Mesothelial cell of epicardium (in vitro differentiated cells): ENCODE measurements around the gene SYNE1. TPM values are rescaled to one million over a fixed set of nuclear protein-coding genes. Genes with fewer than 3 reads are reported as not detected.

Experiments used
- DNase-seq, 2 experiments: peaks; one replicate each; pipeline ENCODE4 v3.0.0; 2021; ENCODE audit warnings: low spot score in 2 of 2; ENCODE audit not compliant: unreplicated experiment in 2 of 2
- H3K27ac Mint-ChIP-seq: 2 replicates; pipeline ENCODE4 v1.8.0; 2021; ENCODE audit warnings: mixed read lengths
- H3K27me3 Mint-ChIP-seq: 2 replicates; pipeline ENCODE4 v1.8.0; 2021; ENCODE audit warnings: low read depth, mixed read lengths
- H3K36me3 Mint-ChIP-seq: 2 replicates; pipeline ENCODE4 v1.8.0; 2021; ENCODE audit warnings: mixed read lengths
- H3K4me1 Mint-ChIP-seq: 2 replicates; pipeline ENCODE4 v1.8.0; 2021; ENCODE audit warnings: mixed read lengths
- H3K4me3 Mint-ChIP-seq: 2 replicates; pipeline ENCODE4 v1.8.0; 2021; ENCODE audit warnings: mild to moderate bottlenecking, moderate library complexity, mixed read lengths
- H3K9me3 Mint-ChIP-seq: 2 replicates; pipeline ENCODE4 v1.8.0; 2021; ENCODE audit warnings: mixed read lengths
- total RNA-seq: library from RNA; stranded (reverse); gene quantifications from 3 replicates; pipeline ENCODE4 v1.2.1, GENCODE V29; 2021
- TF ChIP-seq, protein P1 (sequence below): fragments of 200-600 bp; sonication (generic); IDR thresholded peaks from one replicate; pipeline ENCODE4 v1.5.0; 2021; ENCODE audit warnings: antibody characterized with exemption; ENCODE audit not compliant: unreplicated experiment

SYNE1 gene
- total RNA-seq, 1 donor from 2014 or later = 60.5 TPM

DNA sequence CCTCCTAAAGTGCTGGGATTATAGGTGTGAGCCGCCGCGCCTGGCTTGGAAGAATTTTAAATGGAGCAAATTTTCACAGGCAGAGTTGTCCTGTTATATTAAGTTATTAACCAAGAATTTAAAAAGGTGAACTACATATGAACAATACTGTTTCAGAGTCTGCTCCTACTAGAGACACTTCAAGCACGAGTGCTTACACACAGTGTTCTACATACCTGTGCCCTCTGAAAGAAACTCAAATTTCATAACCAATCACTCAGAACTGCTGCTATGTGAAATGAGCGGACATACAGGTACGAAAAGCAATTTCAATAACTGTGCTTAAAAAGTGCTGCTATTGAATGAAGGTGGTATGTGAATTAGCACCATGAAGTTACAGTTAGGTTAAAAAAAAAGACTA, 262.0 kb downstream of the SYNE1 start:
- Mint-ChIP-seq H3K36me3 (peaks cover 20% of the 10 kb centered on the region), H3K4me3 (no peak overlapping the region), H3K27ac (no peak overlapping the region), H3K9me3 (no peaks in the 10 kb centered on the region), H3K4me1 (peaks cover 14% of the 10 kb centered on the region), H3K27me3 (no peaks in the 10 kb centered on the region)
- DNase-seq = no peak
- TF ChIP-seq, protein P1, sequence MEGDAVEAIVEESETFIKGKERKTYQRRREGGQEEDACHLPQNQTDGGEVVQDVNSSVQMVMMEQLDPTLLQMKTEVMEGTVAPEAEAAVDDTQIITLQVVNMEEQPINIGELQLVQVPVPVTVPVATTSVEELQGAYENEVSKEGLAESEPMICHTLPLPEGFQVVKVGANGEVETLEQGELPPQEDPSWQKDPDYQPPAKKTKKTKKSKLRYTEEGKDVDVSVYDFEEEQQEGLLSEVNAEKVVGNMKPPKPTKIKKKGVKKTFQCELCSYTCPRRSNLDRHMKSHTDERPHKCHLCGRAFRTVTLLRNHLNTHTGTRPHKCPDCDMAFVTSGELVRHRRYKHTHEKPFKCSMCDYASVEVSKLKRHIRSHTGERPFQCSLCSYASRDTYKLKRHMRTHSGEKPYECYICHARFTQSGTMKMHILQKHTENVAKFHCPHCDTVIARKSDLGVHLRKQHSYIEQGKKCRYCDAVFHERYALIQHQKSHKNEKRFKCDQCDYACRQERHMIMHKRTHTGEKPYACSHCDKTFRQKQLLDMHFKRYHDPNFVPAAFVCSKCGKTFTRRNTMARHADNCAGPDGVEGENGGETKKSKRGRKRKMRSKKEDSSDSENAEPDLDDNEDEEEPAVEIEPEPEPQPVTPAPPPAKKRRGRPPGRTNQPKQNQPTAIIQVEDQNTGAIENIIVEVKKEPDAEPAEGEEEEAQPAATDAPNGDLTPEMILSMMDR = no peak

DNA sequence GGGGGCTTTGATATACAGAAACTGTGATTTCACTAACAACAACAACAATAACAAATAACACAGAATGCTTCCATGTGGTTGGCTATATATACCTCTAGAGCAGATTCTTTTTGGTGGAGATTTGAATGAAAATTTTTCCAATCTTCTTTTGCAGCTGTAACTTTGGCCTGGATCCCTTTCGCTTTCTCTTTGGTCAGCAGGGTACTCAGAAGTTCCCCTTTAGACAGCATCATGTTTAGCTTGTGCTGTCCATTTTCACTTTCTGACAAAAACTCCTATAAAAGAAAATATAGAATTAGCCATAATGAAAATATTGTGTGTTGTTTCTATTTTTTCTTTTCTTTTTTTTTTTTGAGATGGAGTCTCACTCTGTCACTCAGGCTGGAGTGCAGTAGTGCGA, 264.2 kb downstream of the SYNE1 start:
- DNase-seq = no peak
- no peak overlapping the region for H3K27ac Mint-ChIP-seq
- H3K4me1 Mint-ChIP-seq = no peaks in the 10 kb centered on the region
- peaks cover 28% of the 10 kb centered on the region for H3K36me3 Mint-ChIP-seq
- TF ChIP-seq, protein P1 = no peak
- H3K9me3 Mint-ChIP-seq = no peaks in the 10 kb centered on the region
- no peaks in the 10 kb centered on the region for H3K27me3 Mint-ChIP-seq
- no peak overlapping the region for H3K4me3 Mint-ChIP-seq

DNA sequence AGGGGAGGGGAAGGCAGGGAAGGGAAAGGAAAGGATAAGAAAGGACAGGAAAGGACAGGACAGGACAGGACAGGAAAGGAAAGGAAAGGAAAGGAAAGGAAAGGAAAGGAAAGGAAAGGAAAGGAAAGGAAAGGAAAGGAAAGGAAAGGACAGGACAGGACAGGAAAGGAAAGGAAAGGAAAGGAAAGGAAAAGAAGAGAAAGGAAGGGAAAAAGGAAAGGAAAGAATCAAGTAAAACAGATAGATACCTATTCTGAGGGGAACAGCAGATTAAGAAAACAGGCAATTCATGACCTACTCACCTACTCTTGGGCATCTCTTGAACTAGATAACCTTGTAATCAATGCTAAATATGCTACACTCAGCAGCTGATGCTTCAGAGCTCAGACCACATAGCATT, 265.4 kb downstream of the SYNE1 start:
- TF ChIP-seq, protein P1 = no peak
- no peak overlapping the region for H3K4me3 Mint-ChIP-seq
- H3K27ac Mint-ChIP-seq = no peak overlapping the region
- DNase-seq = no peak
- no peaks in the 10 kb centered on the region for H3K4me1 Mint-ChIP-seq
- no peaks in the 10 kb centered on the region for H3K27me3 Mint-ChIP-seq
- no peaks in the 10 kb centered on the region for H3K9me3 Mint-ChIP-seq
- H3K36me3 Mint-ChIP-seq = peaks cover 31% of the 10 kb centered on the region

DNA sequence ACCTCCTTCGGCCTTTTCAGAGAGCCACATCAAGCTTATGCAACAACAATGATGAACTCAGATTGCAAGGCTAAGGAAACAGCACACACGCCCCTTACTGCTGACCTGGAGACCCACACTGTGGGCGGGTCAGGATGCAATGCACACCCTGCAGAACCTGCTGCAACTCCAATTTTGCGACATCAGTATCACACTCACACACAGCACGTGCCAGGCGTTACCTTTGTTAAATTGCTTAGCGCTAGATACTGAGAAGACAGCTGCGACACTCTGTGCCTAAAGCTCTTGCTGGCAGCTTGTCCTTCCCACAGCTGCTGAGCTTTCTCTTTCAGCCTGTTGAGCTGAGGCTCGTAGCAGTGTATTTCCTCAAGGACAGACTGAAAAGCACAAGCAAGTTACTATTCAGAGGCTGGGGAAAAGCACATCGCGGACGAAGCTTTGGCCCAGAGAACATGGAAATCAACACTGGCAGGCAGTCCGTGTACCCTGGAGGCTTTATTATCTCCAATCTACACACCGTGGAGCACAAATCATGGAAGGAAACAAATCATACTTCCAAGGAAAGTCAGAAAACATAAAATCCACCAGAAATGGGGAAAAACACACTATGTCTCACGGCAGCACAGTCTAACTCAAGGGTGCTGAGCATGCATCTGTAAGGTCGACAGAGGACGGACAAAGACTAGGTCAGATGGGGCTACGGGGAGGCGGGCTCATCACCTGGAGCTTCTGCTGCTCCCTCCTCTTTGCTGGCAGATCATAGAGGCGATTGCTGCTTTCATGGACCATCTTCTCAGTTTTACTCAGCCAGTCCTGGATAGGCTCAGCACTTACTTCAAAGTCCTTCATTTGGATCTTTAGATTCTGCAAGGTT, 268.2 kb downstream of the SYNE1 start:
- TF ChIP-seq, protein P1 = no peak
- Mint-ChIP-seq H3K4me1 (no peaks in the 10 kb centered on the region), H3K27me3 (no peaks in the 10 kb centered on the region), H3K9me3 (no peaks in the 10 kb centered on the region), H3K4me3 (no peak overlapping the region), H3K27ac (no peak overlapping the region), H3K36me3 (peaks cover 35% of the 10 kb centered on the region)
- DNase-seq = no peak

DNA sequence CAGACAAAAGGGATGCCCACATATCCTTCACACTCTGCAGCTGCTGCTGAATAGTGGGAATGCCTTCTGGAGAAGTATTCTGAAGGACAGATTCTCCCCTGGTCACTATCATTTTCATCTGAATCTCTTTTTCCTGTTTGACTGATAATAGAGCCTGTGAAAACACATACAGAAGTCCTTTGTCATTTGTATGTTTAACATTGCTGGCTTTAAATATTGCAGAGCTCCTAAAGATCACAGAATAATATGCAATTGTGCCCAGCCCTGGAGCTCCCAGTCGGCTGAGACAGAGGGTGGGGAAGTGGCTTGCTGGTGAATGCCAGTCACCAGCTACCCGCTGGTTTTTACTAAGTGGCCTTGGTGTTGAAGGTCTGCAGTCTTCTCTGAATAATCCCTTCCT, 272.3 kb downstream of the SYNE1 start:
- DNase-seq = no peak
- H3K36me3 Mint-ChIP-seq = peaks cover 30% of the 10 kb centered on the region
- H3K27ac Mint-ChIP-seq = no peak overlapping the region
- no peak overlapping the region for H3K4me3 Mint-ChIP-seq
- TF ChIP-seq, protein P1 = no peak
- no peaks in the 10 kb centered on the region for H3K27me3 Mint-ChIP-seq
- H3K4me1 Mint-ChIP-seq = no peaks in the 10 kb centered on the region
- peaks cover 4% of the 10 kb centered on the region for H3K9me3 Mint-ChIP-seq
